Measurements from ENCODE around the gene RAP1GAP. TPM values are rescaled to one million over a fixed set of nuclear protein-coding genes. Genes with fewer than 3 reads are reported as not detected.

The RAP1GAP gene
- total and polyA plus RNA-seq, 9 of the 15 experiments (the other 6 are each of a cell fraction or from before 2014, with no cell fraction given): 0.29 to 30.2 (median 19.2) TPM

- peak overlapping the region in 1 of 2 experiments; percentile 9; a peak in 2 of 4 replicates for H3K9ac ChIP-seq (ENCODE audit: insufficient read depth in 1 of 2, low read depth in 2 of 2, low read length in 2 of 2)
- H3K27ac ChIP-seq (ENCODE audit: extremely low read depth, low read depth, low read length): no peak overlapping the region; the same call in 2 of the 3 replicates
- H2AFZ ChIP-seq (ENCODE audit: low read depth, low read length): no peak overlapping the region
- 88% methylated on average over 11 of the region's 11 CpGs for WGBS (ENCODE audit: insufficient coverage, low coverage, missing lambda C conversion rate)
- no peaks in the 10 kb centered on the region for H4K20me1 ChIP-seq (replicated peaks; ENCODE audit: control insufficient read depth, insufficient read depth, low read length)
- ChIA-PET CTCF (ENCODE audit: low intra/inter-chr PET ratio) (no interaction called here), POLR2A (interaction anchor here (0.7 to 1.4 kb wide), 2 partner anchors 17 to 33 kb away, joined by 3 to 6 read pairs; no protein-coding TSS in a partner anchor)
- BruUV-seq (replicated peaks): no TSS peak
- H3K9me1 ChIP-seq (ENCODE audit: control insufficient read depth, insufficient read depth, low read length): peaks cover 6% of the 10 kb centered on the region
- ATAC-seq: no peak
- no peak overlapping the region for H3K4me3 ChIP-seq
- TF ChIP-seq BRCA1 (IDR thresholded peaks at IDR 0.05) (no peak), BRCA1 (CRISPR knock-in tag; IDR thresholded peaks at IDR 0.05) (0 out of 2 replicates have a peak, but pooled peaks have one; percentile 13), TSC22D4 (tag; IDR thresholded peaks at IDR 0.05) (no peak), CBFB (CRISPR knock-in tag; IDR thresholded peaks at IDR 0.05) (no peak), MCM3 (IDR thresholded peaks at IDR 0.05) (no peak), SIN3A (IDR thresholded peaks at IDR 0.05; ENCODE audit: borderline replicate concordance in 2 of 2, control insufficient read depth in 1 of 2, low read depth in 2 of 2, low read length in 2 of 2) (no peak), THRAP3 (IDR thresholded peaks at IDR 0.05; ENCODE audit: borderline replicate concordance) (no peak)
- no peak overlapping the region for H3K4me2 ChIP-seq (ENCODE audit: insufficient read depth, low read length)
- H3K79me2 ChIP-seq (ENCODE audit: control insufficient read depth, insufficient read depth, low read length): peaks cover 5% of the 10 kb centered on the region
- H3K27me3 ChIP-seq (ENCODE audit: control insufficient read depth in 2 of 2, insufficient read depth in 2 of 2, low read length in 2 of 2): no peaks in the 10 kb centered on the region
- H3K4me1 ChIP-seq (replicated peaks in 1 of 2; ENCODE audit: control insufficient read depth in 2 of 2, insufficient read depth in 2 of 2, low read length in 2 of 2): peaks cover 57 to 85% of the 10 kb centered on the region in 2 experiments
- H3K9me3 ChIP-seq (replicated peaks; ENCODE audit: control insufficient read depth, insufficient read depth, low read depth, low read length): no peaks in the 10 kb centered on the region
- in situ Hi-C loops (cut with MboI) (no loop called here), intact Hi-C loops (cut with micrococcal nuclease) (no loop called here)
- peaks cover 66% of the 10 kb centered on the region for H3K36me3 ChIP-seq (ENCODE audit: control insufficient read depth, insufficient read depth, low read length)
- FAIRE-seq: no peak
- DNase-seq (ENCODE audit: extremely low read depth in 1 of 4, low spot score in 3 of 4): no peak
Observed at GRCh38 chr1:21614419-21615115, 54.6 kb downstream of the RAP1GAP start.

Data from K562 (cell line).